Neural cell (in vitro differentiated cells): Measurements from ENCODE around the gene ELAC1. TPM values are rescaled to one million over a fixed set of nuclear protein-coding genes. Genes with fewer than 3 reads are reported as not detected.

Experiments
- H2AFZ ChIP-seq: fragments of 200-600, 300-800 bp; sonication (generic), shearing (Covaris generic); 2 replicates; pipeline ENCODE4 v1.6.0; 2014; ENCODE audit warnings: low read depth, mild to moderate bottlenecking, antibody characterized with exemption, low read length, moderate library complexity
- H3F3A ChIP-seq: fragments of 200-600 bp; shearing (Covaris generic); 2 replicates; pipeline ENCODE4 v1.6.1; 2016; ENCODE audit warnings: mild to moderate bottlenecking, moderate library complexity, mixed read lengths, antibody characterized with exemption, low read length; ENCODE audit not compliant: insufficient read depth, poor library complexity, severe bottlenecking
- H3K27ac ChIP-seq: fragments of 200-600, 300-800 bp; sonication (generic), shearing (Covaris generic); 2 replicates; pipeline ENCODE4 v1.5.1; 2014; ENCODE audit warnings: mild to moderate bottlenecking, low read length, moderate library complexity
- H3K27me3 ChIP-seq: fragments of 300-800, 200-600 bp; sonication (generic), shearing (Covaris generic); 2 replicates; pipeline ENCODE4 v1.6.0; 2014; ENCODE audit warnings: mild to moderate bottlenecking, low read depth, low read length, moderate library complexity; ENCODE audit not compliant: insufficient read depth
- H3K36me3 ChIP-seq: fragments of 300-800, 200-600 bp; sonication (generic), shearing (Covaris generic); 2 replicates; pipeline ENCODE4 v1.5.1; 2014; ENCODE audit warnings: mild to moderate bottlenecking, antibody characterized with exemption, low read length, moderate library complexity; ENCODE audit not compliant: insufficient read depth
- H3K4me2 ChIP-seq: fragments of 300-800, 200-600 bp; sonication (generic), shearing (Covaris generic); 2 replicates; pipeline ENCODE4 v1.6.0; 2014; ENCODE audit warnings: mild to moderate bottlenecking, low read length
- H3K4me3 ChIP-seq: fragments of 300-800, 200-600 bp; sonication (generic), shearing (Covaris generic); 2 replicates; pipeline ENCODE4 v1.5.1; 2014; ENCODE audit warnings: mild to moderate bottlenecking, low read length, moderate library complexity
- H3K79me2 ChIP-seq: fragments of 200-600 bp; shearing (Covaris generic); replicated peaks from 2 replicates; pipeline ENCODE4 v1.6.0; 2014; ENCODE audit warnings: mild to moderate bottlenecking, low read length, moderate library complexity; ENCODE audit not compliant: insufficient read depth
- H3K9ac ChIP-seq: fragments of 300-800, 200-600 bp; sonication (generic), shearing (Covaris generic); 2 replicates; pipeline ENCODE4 v1.6.1; 2016; ENCODE audit warnings: mild to moderate bottlenecking, low read length, mixed read lengths
- H3K9me2 ChIP-seq: fragments of 200-600 bp; shearing (Covaris generic); 2 replicates; pipeline ENCODE4 v1.6.1; 2016; ENCODE audit warnings: mild to moderate bottlenecking, low read length, mixed read lengths; ENCODE audit not compliant: insufficient read depth
- H3K9me3 ChIP-seq: fragments of 200-600, 300-800 bp; sonication (generic), shearing (Covaris generic); 2 replicates; pipeline ENCODE4 v1.6.1; 2016; ENCODE audit warnings: mild to moderate bottlenecking, mixed run types, low read length, moderate library complexity, mixed read lengths
- H4K20me1 ChIP-seq: fragments of 200-600 bp; shearing (Covaris generic); 2 replicates; pipeline ENCODE4 v1.6.1; 2016; ENCODE audit warnings: mild to moderate bottlenecking, mixed run types; ENCODE audit not compliant: insufficient read depth
- EP300 ChIP-seq: fragments of 450-650 bp; conservative IDR thresholded peaks from 2 replicates; pipeline ENCODE4 v1.6.1; 2014; ENCODE audit warnings: antibody characterized with exemption, mild to moderate bottlenecking, moderate library complexity; ENCODE audit not compliant: poor library complexity, severe bottlenecking
- EZH2 ChIP-seq: fragments of 200-600, 300-800 bp; shearing (Covaris generic), sonication (generic); IDR thresholded peaks from 2 replicates; pipeline ENCODE4 v1.6.1; 2014; ENCODE audit warnings: antibody characterized with exemption, low read length, borderline replicate concordance, mild to moderate bottlenecking; ENCODE audit not compliant: insufficient read depth, poor library complexity, severe bottlenecking
- POLR2AphosphoS5 ChIP-seq: IDR thresholded peaks from 2 replicates; pipeline ENCODE4 v1.6.1; 2012
- REST ChIP-seq: IDR thresholded peaks from 2 replicates; pipeline ENCODE4 v1.6.1; 2012; ENCODE audit warnings: borderline replicate concordance
- TAF1 ChIP-seq: IDR thresholded peaks from 2 replicates; pipeline ENCODE4 v1.6.1; 2012; ENCODE audit warnings: low read depth
- polyA plus RNA-seq: library from polyadenylated mRNA; depleted of rRNA; stranded (reverse); fragments of >200 nt; gene quantifications from 2 replicates; pipeline ENCODE4 v1.2.3, GENCODE V29; 2014
- TF ChIP-seq, protein P1 (sequence below): fragments of 450-650 bp; IDR thresholded peaks from 2 replicates; pipeline ENCODE4 v1.5.1; 2014; ENCODE audit warnings: antibody characterized with exemption, mild to moderate bottlenecking, moderate library complexity; ENCODE audit not compliant: poor library complexity, severe bottlenecking

ELAC1 gene
- polyA plus RNA-seq, 1 donor from 2014 or later = 20.6 TPM

DNA sequence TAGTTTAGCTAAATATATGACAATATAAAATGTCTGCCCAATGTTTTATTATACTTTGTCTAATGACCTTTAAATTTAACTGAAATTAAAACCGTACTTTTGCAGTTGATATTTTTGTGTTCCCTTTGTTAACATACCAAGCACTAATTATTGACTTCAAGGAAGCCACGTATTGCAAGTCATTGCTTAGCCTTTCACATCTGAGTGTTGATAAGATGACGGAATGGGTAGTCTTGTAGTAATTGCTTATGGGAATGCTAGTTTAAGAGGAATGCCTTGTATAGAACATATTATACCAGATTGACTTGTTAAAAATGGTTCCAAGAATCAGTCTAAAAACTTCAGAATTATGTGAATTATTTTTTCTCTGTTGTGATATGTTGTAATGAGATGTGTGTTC lies 14.0 kb upstream of the ELAC1 start:
- H2AFZ ChIP-seq = no peak overlapping the region
- H3K27me3 ChIP-seq = no peaks in the 10 kb centered on the region
- H3K27ac ChIP-seq = no peak overlapping the region
- H3K9me2 ChIP-seq = no peaks in the 10 kb centered on the region
- no peaks in the 10 kb centered on the region for H4K20me1 ChIP-seq
- H3K4me2 ChIP-seq = no peak overlapping the region
- no peak overlapping the region for H3K9ac ChIP-seq
- H3F3A ChIP-seq = no peaks in the 10 kb centered on the region
- no peaks in the 10 kb centered on the region for H3K9me3 ChIP-seq
- H3K4me3 ChIP-seq = no peak overlapping the region
- no peaks in the 10 kb centered on the region for H3K36me3 ChIP-seq
- TF ChIP-seq EZH2 (no peak), EP300 (no peak), TAF1 (no peak), REST (no peak)
- TF ChIP-seq, protein P1, sequence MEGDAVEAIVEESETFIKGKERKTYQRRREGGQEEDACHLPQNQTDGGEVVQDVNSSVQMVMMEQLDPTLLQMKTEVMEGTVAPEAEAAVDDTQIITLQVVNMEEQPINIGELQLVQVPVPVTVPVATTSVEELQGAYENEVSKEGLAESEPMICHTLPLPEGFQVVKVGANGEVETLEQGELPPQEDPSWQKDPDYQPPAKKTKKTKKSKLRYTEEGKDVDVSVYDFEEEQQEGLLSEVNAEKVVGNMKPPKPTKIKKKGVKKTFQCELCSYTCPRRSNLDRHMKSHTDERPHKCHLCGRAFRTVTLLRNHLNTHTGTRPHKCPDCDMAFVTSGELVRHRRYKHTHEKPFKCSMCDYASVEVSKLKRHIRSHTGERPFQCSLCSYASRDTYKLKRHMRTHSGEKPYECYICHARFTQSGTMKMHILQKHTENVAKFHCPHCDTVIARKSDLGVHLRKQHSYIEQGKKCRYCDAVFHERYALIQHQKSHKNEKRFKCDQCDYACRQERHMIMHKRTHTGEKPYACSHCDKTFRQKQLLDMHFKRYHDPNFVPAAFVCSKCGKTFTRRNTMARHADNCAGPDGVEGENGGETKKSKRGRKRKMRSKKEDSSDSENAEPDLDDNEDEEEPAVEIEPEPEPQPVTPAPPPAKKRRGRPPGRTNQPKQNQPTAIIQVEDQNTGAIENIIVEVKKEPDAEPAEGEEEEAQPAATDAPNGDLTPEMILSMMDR = no peak
- H3K79me2 ChIP-seq = no peaks in the 10 kb centered on the region

GRCh38 chr18:50955253-50955652 lies 12.6 kb upstream of the ELAC1 start:
- H3K9me3 ChIP-seq = no peaks in the 10 kb centered on the region
- no peak overlapping the region for H3K4me2 ChIP-seq
- no peak overlapping the region for H3K27ac ChIP-seq
- H3K79me2 ChIP-seq = no peaks in the 10 kb centered on the region
- H4K20me1 ChIP-seq = no peaks in the 10 kb centered on the region
- no peak overlapping the region for H2AFZ ChIP-seq
- TF ChIP-seq, protein P1 = no peak
- TF ChIP-seq EP300 = no peak
- no peak for TF ChIP-seq TAF1
- no peak for TF ChIP-seq POLR2AphosphoS5
- TF ChIP-seq REST = no peak
- no peaks in the 10 kb centered on the region for H3K9me2 ChIP-seq
- H3K36me3 ChIP-seq = no peaks in the 10 kb centered on the region
- H3F3A ChIP-seq = no peaks in the 10 kb centered on the region
- H3K9ac ChIP-seq = no peak overlapping the region
- H3K27me3 ChIP-seq = no peaks in the 10 kb centered on the region
- H3K4me3 ChIP-seq = no peak overlapping the region
